ENCODE data around the gene DACH2. TPM values are rescaled to one million over a fixed set of nuclear protein-coding genes. Genes with fewer than 3 reads are reported as not detected.

The DACH2 gene
- total RNA-seq, 2 donors from 2014 or later, result not detected

- ATAC-seq (no peak), DNase-seq (ENCODE audit: low spot score in 2 of 2) (no peak)
- H3K27ac Mint-ChIP-seq, result no peak overlapping the region
- H3K9me3 Mint-ChIP-seq, result peaks cover 5 to 13% of the 10 kb centered on the region in 2 donors
- H3K36me3 Mint-ChIP-seq, result no peaks in the 10 kb centered on the region
Observed at GRCh38 chrX:86455495-86455894, 307.2 kb downstream of the DACH2 start.

GRCh38 chrX:86460760-86461159 is 312.5 kb downstream of the DACH2 start:
- H3K36me3 Mint-ChIP-seq, result no peaks in the 10 kb centered on the region
- ATAC-seq (no peak), DNase-seq (ENCODE audit: low spot score in 2 of 2) (no peak)
- H3K9me3 Mint-ChIP-seq, result no peaks in the 10 kb centered on the region
- H3K27ac Mint-ChIP-seq, result no peak overlapping the region

GRCh38 chrX:86504297-86504696 is 356.0 kb downstream of the DACH2 start:
- Mint-ChIP-seq H3K27ac (no peak overlapping the region), H3K36me3 (no peaks in the 10 kb centered on the region), H3K9me3 (peaks cover 0 to 4% of the 10 kb centered on the region in 2 donors)
- DNase-seq (ENCODE audit: low spot score in 2 of 2) (no peak), ATAC-seq (no peak)

GRCh38 chrX:86507331-86507730 is 359.1 kb downstream of the DACH2 start:
- H3K36me3 Mint-ChIP-seq, result no peaks in the 10 kb centered on the region
- DNase-seq (ENCODE audit: low spot score in 2 of 2) (no peak), ATAC-seq (no peak)
- peaks cover 0 to 4% of the 10 kb centered on the region in 2 donors for H3K9me3 Mint-ChIP-seq
- no peak overlapping the region for H3K27ac Mint-ChIP-seq

GRCh38 chrX:86579777-86580176 is 431.5 kb downstream of the DACH2 start:
- Mint-ChIP-seq H3K36me3 (no peaks in the 10 kb centered on the region), H3K9me3 (no peaks in the 10 kb centered on the region), H3K27ac (no peak overlapping the region)
- DNase-seq (ENCODE audit: low spot score in 2 of 2) (no peak), ATAC-seq (no peak)

GRCh38 chrX:86604607-86605006 is 456.4 kb downstream of the DACH2 start:
- ATAC-seq (peak in 1 of 2 donors; percentile 40), DNase-seq (ENCODE audit: low spot score in 2 of 2) (no peak)
- H3K36me3 Mint-ChIP-seq, result no peaks in the 10 kb centered on the region
- no peak overlapping the region for H3K27ac Mint-ChIP-seq
- H3K9me3 Mint-ChIP-seq, result peaks cover 13 to 17% of the 10 kb centered on the region in 2 donors

- H3K36me3 Mint-ChIP-seq, result no peaks in the 10 kb centered on the region
- DNase-seq (ENCODE audit: low spot score in 2 of 2) (no peak), ATAC-seq (no peak)
- no peak overlapping the region for H3K27ac Mint-ChIP-seq
- peaks cover 0 to 5% of the 10 kb centered on the region in 2 donors for H3K9me3 Mint-ChIP-seq
Observed at GRCh38 chrX:86696951-86697350, 548.7 kb downstream of the DACH2 start.

- peaks cover 0 to 4% of the 10 kb centered on the region in 2 donors for H3K9me3 Mint-ChIP-seq
- no peak overlapping the region for H3K27ac Mint-ChIP-seq
- ATAC-seq (no peak), DNase-seq (ENCODE audit: low spot score in 2 of 2) (no peak)
- H3K36me3 Mint-ChIP-seq, result no peaks in the 10 kb centered on the region
Observed at GRCh38 chrX:86711531-86712180, 563.4 kb downstream of the DACH2 start.

GRCh38 chrX:86714441-86714840 is 566.2 kb downstream of the DACH2 start:
- H3K9me3 Mint-ChIP-seq, result peaks cover 0 to 4% of the 10 kb centered on the region in 2 donors
- H3K27ac Mint-ChIP-seq, result no peak overlapping the region
- ATAC-seq, result no peak
- H3K36me3 Mint-ChIP-seq, result no peaks in the 10 kb centered on the region
- DNase-seq (ENCODE audit: low spot score in 2 of 2), result no peak

- no peak for ATAC-seq
- Mint-ChIP-seq H3K27ac (no peak overlapping the region), H3K9me3 (peaks cover 0 to 5% of the 10 kb centered on the region in 2 donors), H3K36me3 (no peaks in the 10 kb centered on the region)
- DNase-seq (ENCODE audit: low spot score in 2 of 2), result no peak
Observed at GRCh38 chrX:86724277-86724676, 576.0 kb downstream of the DACH2 start.

GRCh38 chrX:86747091-86747490 is 598.8 kb downstream of the DACH2 start:
- peaks cover 0 to 3% of the 10 kb centered on the region in 2 donors for H3K9me3 Mint-ChIP-seq
- no peak overlapping the region for H3K27ac Mint-ChIP-seq
- DNase-seq (ENCODE audit: low spot score in 2 of 2), result no peak
- no peaks in the 10 kb centered on the region for H3K36me3 Mint-ChIP-seq
- no peak for ATAC-seq

GRCh38 chrX:86805241-86805640 is 657.0 kb downstream of the DACH2 start:
- Mint-ChIP-seq H3K27ac (no peak overlapping the region), H3K36me3 (peaks cover 0 to 6% of the 10 kb centered on the region in 2 donors), H3K9me3 (peaks cover 0 to 6% of the 10 kb centered on the region in 2 donors)
- DNase-seq (ENCODE audit: low spot score in 2 of 2), result no peak
- ATAC-seq, result no peak

- ATAC-seq (no peak), DNase-seq (ENCODE audit: low spot score in 2 of 2) (no peak)
- H3K9me3 Mint-ChIP-seq, result peaks cover 0 to 6% of the 10 kb centered on the region in 2 donors
- H3K36me3 Mint-ChIP-seq, result peaks cover 0 to 6% of the 10 kb centered on the region in 2 donors
- no peak overlapping the region for H3K27ac Mint-ChIP-seq
Observed at GRCh38 chrX:86806786-86807185, 658.5 kb downstream of the DACH2 start.

- DNase-seq (ENCODE audit: low spot score in 2 of 2) (no peak), ATAC-seq (no peak)
- H3K36me3 Mint-ChIP-seq, result peaks cover 0 to 6% of the 10 kb centered on the region in 2 donors
- peaks cover 0 to 6% of the 10 kb centered on the region in 2 donors for H3K9me3 Mint-ChIP-seq
- H3K27ac Mint-ChIP-seq, result no peak overlapping the region
Observed at GRCh38 chrX:86809651-86810050, 661.4 kb downstream of the DACH2 start.

GRCh38 chrX:86829786-86830185 is 681.5 kb downstream of the DACH2 start:
- peaks cover 0 to 5% of the 10 kb centered on the region in 2 donors for H3K9me3 Mint-ChIP-seq
- H3K36me3 Mint-ChIP-seq, result no peaks in the 10 kb centered on the region
- no peak for ATAC-seq

GRCh38 chrX:86830685-86831084 is 682.4 kb downstream of the DACH2 start:
- no peaks in the 10 kb centered on the region for H3K36me3 Mint-ChIP-seq
- no peak for ATAC-seq

More at GRCh38 chrX:86829786-86830185, 681.5 kb downstream of the DACH2 start:
- no peak overlapping the region for H3K27ac Mint-ChIP-seq
- no peak for DNase-seq (ENCODE audit: low spot score in 2 of 2)

GRCh38 chrX:86845101-86845500 is 696.9 kb downstream of the DACH2 start:
- no peaks in the 10 kb centered on the region for H3K9me3 Mint-ChIP-seq
- no peaks in the 10 kb centered on the region for H3K36me3 Mint-ChIP-seq
- no peak for ATAC-seq
- no peak overlapping the region for H3K27ac Mint-ChIP-seq
- no peak for DNase-seq (ENCODE audit: low spot score in 2 of 2)

More at GRCh38 chrX:86830685-86831084, 682.4 kb downstream of the DACH2 start:
- H3K27ac Mint-ChIP-seq, result no peak overlapping the region
- peaks cover 0 to 5% of the 10 kb centered on the region in 2 donors for H3K9me3 Mint-ChIP-seq
- DNase-seq (ENCODE audit: low spot score in 2 of 2), result no peak
